AG04449 (cell line): Measurements from ENCODE around the gene CEACAM7.

Source experiments
- CTCF ChIA-PET: fragments of 350-600 bp; formaldehyde crosslinking; extraction: SDS; loops from one replicate; lab custom pipeline; 2021; ENCODE audit warnings: antibody characterized with exemption; lab: Yijun Ruan, JAX
- POLR2A ChIA-PET: fragments of 400-600, 350-600 bp; formaldehyde crosslinking; extraction: SDS; loops from one replicate; lab custom pipeline; 2020; ENCODE audit warnings: antibody characterized with exemption, inconsistent platforms; lab: Yijun Ruan, JAX
- DNase-seq: peaks from one replicate; pipeline ENCODE4 v3.0.0-alpha.2; 2010; ENCODE audit warnings: low read depth, low spot score
- H3K4me3 ChIP-seq: 2 replicates; pipeline ENCODE4 v1.5.1; 2011; ENCODE audit warnings: low read depth, mild to moderate bottlenecking, control low read depth, low read length
- CTCF ChIP-seq: IDR thresholded peaks from one replicate; pipeline ENCODE4 v1.5.1; 2011; ENCODE audit warnings: mild to moderate bottlenecking, moderate library complexity, low read length, control low read depth, inconsistent platforms; ENCODE audit not compliant: insufficient read depth; ENCODE audit errors: missing control alignments

The CEACAM7 gene

GRCh38 chr19:41652250-41652649 lies 35.8 kb downstream of the CEACAM7 start:
- no peak for TF ChIP-seq CTCF
- DNase-seq: no peak
- POLR2A ChIA-PET: no interaction called here
- CTCF ChIA-PET: interaction anchor here (5.0 kb wide), 1 partner anchor 12 kb away, joined by 59 read pairs; no protein-coding TSS in a partner anchor
- no peak overlapping the region for H3K4me3 ChIP-seq

DNA sequence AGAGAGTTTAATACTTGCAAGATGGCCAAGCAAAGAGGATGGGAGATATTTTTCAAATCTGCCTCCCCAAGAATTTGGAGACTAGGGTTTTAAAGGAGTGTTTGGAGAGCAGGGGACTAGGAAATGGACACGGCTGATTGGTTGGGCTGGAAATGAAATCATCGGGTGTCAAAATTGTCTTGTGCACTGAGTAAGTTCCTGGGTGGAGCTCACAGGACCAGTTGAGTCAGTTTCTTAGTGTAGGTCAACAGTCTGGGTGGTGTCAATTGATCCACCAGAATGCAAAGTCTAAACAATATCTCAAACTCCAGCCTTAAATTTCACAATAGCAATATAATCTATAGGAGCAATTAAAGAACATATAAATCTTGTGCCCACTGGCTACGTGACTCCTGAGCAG lies 38.2 kb downstream of the CEACAM7 start:
- no peak overlapping the region for H3K4me3 ChIP-seq
- TF ChIP-seq CTCF: no peak
- CTCF ChIA-PET: no interaction called here
- POLR2A ChIA-PET: no interaction called here
- no peak for DNase-seq

GRCh38 chr19:41646589-41647204 lies 41.4 kb downstream of the CEACAM7 start:
- no peak for DNase-seq
- ChIA-PET POLR2A (no interaction called here), CTCF (interaction anchor here (0.9 to 2.9 kb wide), 5 partner anchors 10 to 148 kb away, joined by 3 to 15 read pairs (median 6); no protein-coding TSS in a partner anchor)
- TF ChIP-seq CTCF: peak; percentile 37
- no peak overlapping the region for H3K4me3 ChIP-seq

DNA sequence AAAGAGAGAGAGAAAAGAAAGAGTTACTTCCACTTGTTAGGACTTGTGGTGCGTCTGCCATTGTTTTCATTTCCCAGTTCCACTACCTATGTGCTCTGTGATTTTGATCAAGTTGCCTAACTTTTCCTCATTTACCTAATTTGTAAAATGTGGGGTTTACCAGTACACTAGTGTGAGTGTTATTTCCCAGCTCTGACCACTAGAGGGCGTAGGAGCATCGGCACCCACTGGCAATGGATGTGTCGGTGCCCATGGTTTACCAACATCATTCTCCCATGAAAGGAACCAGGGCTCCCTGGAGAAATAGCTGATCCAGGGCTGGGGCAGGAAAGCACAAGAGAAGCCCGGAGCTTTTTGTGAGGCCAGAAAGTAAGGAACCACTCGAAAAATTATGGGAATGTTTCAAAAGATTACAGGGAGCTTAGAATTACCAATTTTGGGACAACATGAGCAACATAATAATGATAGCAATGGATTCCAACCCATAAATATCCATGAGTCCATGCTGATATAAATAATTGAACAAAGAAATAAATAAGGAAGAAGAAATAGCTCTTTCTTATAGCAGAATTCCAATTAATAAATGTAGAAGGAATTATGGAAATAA lies 46.1 kb downstream of the CEACAM7 start:
- H3K4me3 ChIP-seq: no peak overlapping the region
- ChIA-PET CTCF (interaction anchor here (0.7 to 6.4 kb wide), 23 partner anchors 9 to 153 kb away, joined by 3 to 59 read pairs (median 4); partner anchors contain the start of genes CEACAM3 and CEACAM6), POLR2A (no interaction called here)
- TF ChIP-seq CTCF: peak; percentile 85
- DNase-seq: no peak

GRCh38 chr19:41638641-41639081 lies 49.4 kb downstream of the CEACAM7 start:
- POLR2A ChIA-PET: no interaction called here
- H3K4me3 ChIP-seq: no peak overlapping the region
- CTCF ChIA-PET: interaction anchor here (2.8 to 6.4 kb wide), 3 partner anchors 9 to 115 kb away, joined by 15 to 59 read pairs (median 41); partner anchors contain the start of gene CEACAM6
- no peak for DNase-seq
- no peak for TF ChIP-seq CTCF

- ChIA-PET CTCF (interaction anchor here (2.8 to 6.4 kb wide), 3 partner anchors 10 to 116 kb away, joined by 15 to 59 read pairs (median 41); partner anchors contain the start of gene CEACAM6), POLR2A (no interaction called here)
- DNase-seq: no peak
- no peak overlapping the region for H3K4me3 ChIP-seq
- no peak for TF ChIP-seq CTCF
Observed at GRCh38 chr19:41637484-41637883, 50.6 kb downstream of the CEACAM7 start.
